Kidney (tissue), 14 donors: Measurements from ENCODE around the gene SYT13. TPM values are rescaled to one million over a fixed set of nuclear protein-coding genes. Genes with fewer than 3 reads are reported as not detected.

Experiments used
- DNase-seq, 5 donors: peaks; one replicate each; pipeline ENCODE4 v3.0.0-alpha.2; 2013 to 2020
- FAIRE-seq: peaks from 2 replicates; lab custom pipeline; 2012; peaks lifted over from hg19 to GRCh38; lab: Jason Lieb, UNC
- H3K27ac ChIP-seq, 2 donors: one replicate each; pipeline ENCODE4 v1.7.0; 2013; ENCODE audit warnings: low read depth in 2 of 2, low read length in 2 of 2, inconsistent platforms in 1 of 2
- H3K27me3 ChIP-seq: one replicate; pipeline ENCODE4 v1.7.1; 2013; ENCODE audit warnings: low read length, inconsistent platforms; ENCODE audit not compliant: control insufficient read depth, insufficient read depth
- H3K36me3 ChIP-seq, 3 donors: one replicate each; pipeline versions ENCODE4 v1.7.0 to v1.7.1; 2013; ENCODE audit warnings: low read length in 3 of 3, control low read depth in 1 of 3, inconsistent platforms in 1 of 3; ENCODE audit not compliant: insufficient read depth in 3 of 3, control insufficient read depth in 2 of 3
- H3K4me1 ChIP-seq, 3 donors: one replicate each; pipeline versions ENCODE4 v1.7.0 to v1.7.1; 2013; ENCODE audit warnings: low read length in 3 of 3, inconsistent platforms in 1 of 3, low read depth in 1 of 3; ENCODE audit not compliant: control insufficient read depth in 2 of 3, insufficient read depth in 2 of 3
- H3K4me3 ChIP-seq, 3 donors: one replicate each; pipeline versions ENCODE4 v1.7.0 to v1.8.1; 2013; ENCODE audit warnings: low read length in 3 of 3, control low read depth in 1 of 3, inconsistent platforms in 1 of 3
- H3K9ac ChIP-seq, 3 donors: one replicate each; pipeline versions ENCODE4 v1.7.0 to v1.7.1; 2013; ENCODE audit warnings: low read length in 3 of 3, control low read depth in 1 of 3, inconsistent platforms in 1 of 3
- H3K9me3 ChIP-seq, 3 donors: one replicate each; pipeline versions ENCODE4 v1.7.0 to v1.7.1; 2013; ENCODE audit warnings: low read length in 3 of 3, control low read depth in 1 of 3, inconsistent platforms in 1 of 3; ENCODE audit not compliant: control insufficient read depth in 2 of 3, insufficient read depth in 1 of 3
- intact Hi-C: fragments of 100-400 bp; cut with DNase I; formaldehyde crosslinking; loops from one replicate; pipeline ENCODE4 v1.11.1; 2022
- polyA plus RNA-seq: library from polyadenylated mRNA; stranded (reverse); fragments of 350-450 nt; fragmentation: Illumina TruSeq; extraction: RNeasy Lipid Tissue Mini Kit (QIAGEN cat#74804); gene quantifications from one replicate; pipeline ENCODE4 v1.2.3, GENCODE V29; 2014; ENCODE audit warnings: low read depth, low replicate concordance; ENCODE audit not compliant: insufficient read depth
- total RNA-seq: library from RNA; stranded (reverse); fragmentation: NEBNext Ultra II Directional; extraction: Animal tissue kit (Norgen Biotek cat#: 25700); gene quantifications from one replicate; pipeline ENCODE4 v1.2.1, GENCODE V29; 2021
- TF ChIP-seq, protein P1 (sequence below): IDR thresholded peaks from 3 replicates; pipeline ENCODE4 v1.5.1; 2012; ENCODE audit warnings: mild to moderate bottlenecking, moderate library complexity, borderline replicate concordance; ENCODE audit not compliant: insufficient read depth; ENCODE audit errors: extremely low read depth
- donor health status: control.
- donor health status: control.
- donor health status: control.
- donor health status: control.
- donor health status: control.
- donor health status: DM: yes; HTN: yes; CAD: no.
- donor health status: Normal renal cell carcinoma (clear cell type).

SYT13 gene
- total and polyA plus RNA-seq, 2 donors from 2014 or later, result 6.8 to 16.4 TPM

DNA sequence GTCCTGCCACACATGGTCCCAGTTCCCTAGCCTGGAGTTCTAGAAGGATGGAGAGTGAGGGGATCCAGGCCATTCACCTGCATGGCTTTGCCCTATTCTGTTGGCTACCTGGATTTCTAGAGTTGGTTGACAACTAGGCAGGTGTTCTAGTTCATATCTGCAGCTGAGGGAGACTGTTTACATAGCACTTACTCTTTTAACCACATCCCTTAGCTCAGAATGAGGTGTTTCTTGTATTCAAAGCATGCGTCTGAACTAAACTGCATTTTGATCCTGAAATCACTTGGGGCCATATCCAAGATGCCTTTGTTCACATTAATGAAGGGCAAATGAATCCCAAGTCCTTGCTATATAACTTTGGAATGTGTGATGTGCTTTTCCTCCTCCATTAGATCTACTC lies 60.9 kb downstream of the SYT13 start:
- TF ChIP-seq, protein P1, sequence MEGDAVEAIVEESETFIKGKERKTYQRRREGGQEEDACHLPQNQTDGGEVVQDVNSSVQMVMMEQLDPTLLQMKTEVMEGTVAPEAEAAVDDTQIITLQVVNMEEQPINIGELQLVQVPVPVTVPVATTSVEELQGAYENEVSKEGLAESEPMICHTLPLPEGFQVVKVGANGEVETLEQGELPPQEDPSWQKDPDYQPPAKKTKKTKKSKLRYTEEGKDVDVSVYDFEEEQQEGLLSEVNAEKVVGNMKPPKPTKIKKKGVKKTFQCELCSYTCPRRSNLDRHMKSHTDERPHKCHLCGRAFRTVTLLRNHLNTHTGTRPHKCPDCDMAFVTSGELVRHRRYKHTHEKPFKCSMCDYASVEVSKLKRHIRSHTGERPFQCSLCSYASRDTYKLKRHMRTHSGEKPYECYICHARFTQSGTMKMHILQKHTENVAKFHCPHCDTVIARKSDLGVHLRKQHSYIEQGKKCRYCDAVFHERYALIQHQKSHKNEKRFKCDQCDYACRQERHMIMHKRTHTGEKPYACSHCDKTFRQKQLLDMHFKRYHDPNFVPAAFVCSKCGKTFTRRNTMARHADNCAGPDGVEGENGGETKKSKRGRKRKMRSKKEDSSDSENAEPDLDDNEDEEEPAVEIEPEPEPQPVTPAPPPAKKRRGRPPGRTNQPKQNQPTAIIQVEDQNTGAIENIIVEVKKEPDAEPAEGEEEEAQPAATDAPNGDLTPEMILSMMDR, result no peak
- no peak overlapping the region for H3K9ac ChIP-seq
- no peaks in the 10 kb centered on the region for H3K9me3 ChIP-seq
- H3K27ac ChIP-seq, result no peak overlapping the region
- intact Hi-C loops, result no loop called here
- H3K4me1 ChIP-seq, result no peaks in the 10 kb centered on the region
- no peak for DNase-seq
- H3K27me3 ChIP-seq, result no peaks in the 10 kb centered on the region
- no peak for FAIRE-seq
- H3K4me3 ChIP-seq, result no peak overlapping the region
- peaks cover 7 to 25% (median 9%) of the 10 kb centered on the region in 3 donors for H3K36me3 ChIP-seq

DNA sequence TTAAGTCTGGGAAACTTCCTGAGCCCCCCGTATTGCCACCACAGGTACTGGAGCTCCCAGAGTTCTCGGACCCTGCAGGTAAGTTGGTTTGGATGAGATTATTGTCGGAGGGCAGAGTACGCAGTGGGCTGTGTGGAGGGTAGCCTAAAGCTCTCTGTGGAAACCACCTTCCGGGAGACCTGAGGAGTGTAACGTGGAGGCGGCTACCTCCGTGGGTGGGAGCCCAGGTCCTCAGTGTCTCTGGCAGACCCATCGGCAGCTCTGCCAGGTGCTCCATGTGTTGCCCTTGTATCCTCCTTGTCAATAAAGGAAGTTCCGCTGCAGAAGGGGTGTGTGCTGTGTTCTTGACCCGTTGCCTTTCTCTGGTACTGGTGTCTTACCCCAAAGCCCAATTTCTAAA lies 61.4 kb downstream of the SYT13 start:
- Histone ChIP-seq H3K27ac (no peak overlapping the region), H3K9me3 (no peaks in the 10 kb centered on the region), H3K9ac (no peak overlapping the region), H3K27me3 (no peaks in the 10 kb centered on the region), H3K4me3 (no peak overlapping the region), H3K36me3 (peaks cover 7 to 25% (median 9%) of the 10 kb centered on the region in 3 donors), H3K4me1 (no peaks in the 10 kb centered on the region)
- DNase-seq (no peak), FAIRE-seq (no peak)
- TF ChIP-seq, protein P1, result no peak
- intact Hi-C loops, result no loop called here

DNA sequence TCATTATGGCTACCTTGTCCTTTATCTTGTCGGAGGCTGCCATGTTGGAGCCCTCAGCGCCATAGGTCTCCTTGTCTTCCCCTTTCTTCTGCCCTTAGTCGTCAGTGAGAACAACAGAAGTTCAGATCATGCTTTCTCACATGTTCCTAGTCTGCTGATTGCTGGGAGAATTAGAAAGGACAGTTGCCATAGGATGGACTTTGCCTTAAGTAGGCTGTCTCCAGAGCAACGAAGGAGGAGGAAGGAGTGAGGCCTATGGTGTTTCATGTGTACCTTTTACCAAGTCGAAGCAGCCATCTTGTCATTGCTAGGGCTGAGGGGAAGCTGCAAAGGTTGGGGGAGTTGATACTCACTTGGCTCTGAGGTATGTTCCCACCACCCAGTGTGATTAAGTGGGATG lies 62.6 kb downstream of the SYT13 start:
- no peak for DNase-seq
- TF ChIP-seq, protein P1, result no peak
- H3K9ac ChIP-seq, result no peak overlapping the region
- FAIRE-seq, result no peak
- H3K9me3 ChIP-seq, result no peaks in the 10 kb centered on the region
- H3K27ac ChIP-seq, result no peak overlapping the region
- H3K4me3 ChIP-seq, result no peak overlapping the region
- H3K27me3 ChIP-seq, result no peaks in the 10 kb centered on the region
- no peaks in the 10 kb centered on the region for H3K4me1 ChIP-seq
- peaks cover 7 to 25% (median 9%) of the 10 kb centered on the region in 3 donors for H3K36me3 ChIP-seq
- intact Hi-C loops, result no loop called here

DNA sequence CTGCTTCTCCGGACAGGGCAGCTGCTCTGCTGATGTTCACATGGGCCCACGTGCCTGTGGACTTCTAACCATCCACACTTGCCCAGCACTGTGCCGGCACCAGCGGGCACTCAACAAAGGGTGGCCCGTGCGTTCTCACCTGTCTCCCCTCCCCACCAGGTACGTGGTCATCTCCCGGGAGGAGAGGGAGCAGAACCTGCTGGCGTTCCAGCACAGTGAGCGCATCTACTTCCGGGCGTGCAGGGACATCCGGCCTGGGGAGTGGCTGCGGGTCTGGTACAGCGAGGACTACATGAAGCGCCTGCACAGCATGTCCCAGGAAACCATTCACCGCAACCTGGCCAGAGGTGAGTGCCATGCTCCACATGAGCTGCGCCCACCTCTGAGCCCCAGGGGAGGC lies 66.7 kb downstream of the SYT13 start:
- Histone ChIP-seq H3K4me3 (no peak overlapping the region), H3K9ac (no peak overlapping the region), H3K9me3 (no peaks in the 10 kb centered on the region), H3K27ac (no peak overlapping the region), H3K27me3 (no peaks in the 10 kb centered on the region), H3K36me3 (peaks cover 0 to 7% (median 6%) of the 10 kb centered on the region in 3 donors), H3K4me1 (peaks cover 0 to 9% (median 0%) of the 10 kb centered on the region in 3 donors)
- TF ChIP-seq, protein P1, result no peak
- FAIRE-seq (no peak), DNase-seq (no peak)
- intact Hi-C loops, result no loop called here
